OCI-LY7 (cell line): ENCODE data around the gene KNL1.

ENCODE experiments used
- EZH2phosphoT487 ChIP-seq: fragments of 200-600 bp; sonication (generic); IDR thresholded peaks from 2 replicates; pipeline ENCODE4 v1.6.1; 2018; ENCODE audit warnings: low read depth, borderline replicate concordance, mild to moderate bottlenecking, mixed run types, antibody characterized with exemption, low read length, moderate library complexity, mixed read lengths
- TF ChIP-seq, protein P1 (sequence below): fragments of 200-600 bp; sonication (generic); conservative IDR thresholded peaks from 2 replicates; pipeline ENCODE4 v1.5.1; 2014; ENCODE audit warnings: mild to moderate bottlenecking, antibody characterized with exemption, low read length, moderate library complexity, mixed read lengths

DNA sequence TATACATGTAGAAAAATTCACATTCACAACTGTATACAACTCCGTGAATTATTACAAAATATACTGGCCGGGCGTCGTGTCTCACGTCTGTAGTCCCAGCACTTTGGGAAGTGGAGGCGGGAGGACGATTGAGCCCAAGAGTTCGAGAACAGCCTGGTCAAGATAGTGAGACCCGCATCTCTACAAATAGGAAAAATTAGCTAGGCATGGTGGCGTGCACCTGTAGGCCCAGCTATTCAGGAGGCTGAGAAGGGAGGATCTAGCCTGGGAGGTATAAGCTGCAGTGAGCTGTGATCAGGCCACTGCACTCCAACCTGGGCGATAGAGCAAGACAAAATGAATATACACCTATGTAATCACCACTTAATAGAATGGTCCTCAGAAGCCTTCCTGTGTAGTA is 102.2 kb downstream of the KNL1 start:
- TF ChIP-seq, protein P1, sequence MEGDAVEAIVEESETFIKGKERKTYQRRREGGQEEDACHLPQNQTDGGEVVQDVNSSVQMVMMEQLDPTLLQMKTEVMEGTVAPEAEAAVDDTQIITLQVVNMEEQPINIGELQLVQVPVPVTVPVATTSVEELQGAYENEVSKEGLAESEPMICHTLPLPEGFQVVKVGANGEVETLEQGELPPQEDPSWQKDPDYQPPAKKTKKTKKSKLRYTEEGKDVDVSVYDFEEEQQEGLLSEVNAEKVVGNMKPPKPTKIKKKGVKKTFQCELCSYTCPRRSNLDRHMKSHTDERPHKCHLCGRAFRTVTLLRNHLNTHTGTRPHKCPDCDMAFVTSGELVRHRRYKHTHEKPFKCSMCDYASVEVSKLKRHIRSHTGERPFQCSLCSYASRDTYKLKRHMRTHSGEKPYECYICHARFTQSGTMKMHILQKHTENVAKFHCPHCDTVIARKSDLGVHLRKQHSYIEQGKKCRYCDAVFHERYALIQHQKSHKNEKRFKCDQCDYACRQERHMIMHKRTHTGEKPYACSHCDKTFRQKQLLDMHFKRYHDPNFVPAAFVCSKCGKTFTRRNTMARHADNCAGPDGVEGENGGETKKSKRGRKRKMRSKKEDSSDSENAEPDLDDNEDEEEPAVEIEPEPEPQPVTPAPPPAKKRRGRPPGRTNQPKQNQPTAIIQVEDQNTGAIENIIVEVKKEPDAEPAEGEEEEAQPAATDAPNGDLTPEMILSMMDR: no peak
- no peak for TF ChIP-seq EZH2phosphoT487
